SK-N-SH (cell line): Measurements from ENCODE around the gene THSD4.

ENCODE experiments used
- CHD2 ChIP-seq: fragments of 150-350 bp; IDR thresholded peaks from 2 replicates; pipeline ENCODE4 v1.6.1; 2018; ENCODE audit warnings: low read length; ENCODE audit not compliant: partially characterized antibody
- CTCF ChIP-seq: fragments of 200-600 bp; sonication (generic); IDR thresholded peaks from 2 replicates; pipeline ENCODE4 v1.6.1; 2017; ENCODE audit warnings: antibody characterized with exemption, mild to moderate bottlenecking, moderate library complexity
- ELF1 ChIP-seq: IDR thresholded peaks from 2 replicates; pipeline ENCODE4 v1.4.0; 2012
- FOSL2 ChIP-seq: IDR thresholded peaks from 2 replicates; pipeline ENCODE4 v1.4.0; 2012; ENCODE audit warnings: low read depth, mild to moderate bottlenecking, moderate library complexity, borderline replicate concordance
- FOXM1 ChIP-seq: IDR thresholded peaks from 2 replicates; pipeline ENCODE4 v1.4.0; 2012; ENCODE audit warnings: low read depth, mild to moderate bottlenecking
- JUND ChIP-seq: IDR thresholded peaks from 2 replicates; pipeline ENCODE4 v1.4.0; 2012
- MAX ChIP-seq: IDR thresholded peaks from 2 replicates; pipeline ENCODE4 v1.4.0; 2012; ENCODE audit warnings: low read depth
- POLR2AphosphoS5 ChIP-seq: IDR thresholded peaks from 2 replicates; pipeline ENCODE4 v1.6.1; 2012; ENCODE audit warnings: low read depth, low read length
- RCOR1 ChIP-seq: fragments of 150-350 bp; IDR thresholded peaks from 2 replicates; pipeline ENCODE4 v1.6.1; 2017; ENCODE audit warnings: antibody characterized with exemption, low read length
- RFX5 ChIP-seq: IDR thresholded peaks from 2 replicates; pipeline ENCODE4 v1.6.1; 2012; ENCODE audit warnings: mild to moderate bottlenecking, improper control_type of control experiment, low read length
- SIN3A ChIP-seq: IDR thresholded peaks from 2 replicates; pipeline ENCODE4 v1.6.1; 2012; ENCODE audit warnings: low read depth, mild to moderate bottlenecking, low read length, moderate library complexity, borderline replicate concordance
- TAF1 ChIP-seq: IDR thresholded peaks from 2 replicates; pipeline ENCODE4 v1.6.1; 2012; ENCODE audit warnings: low read depth, mild to moderate bottlenecking, low read length, moderate library complexity, borderline replicate concordance
- USF2 ChIP-seq: fragments of 150-350 bp; IDR thresholded peaks from 2 replicates; pipeline ENCODE4 v1.6.1; 2017; ENCODE audit warnings: antibody characterized with exemption, low read length, low read depth, borderline replicate concordance

GRCh38 chr15:71662306-71662705 lies 547.0 kb downstream of the THSD4 start:
- TF ChIP-seq CHD2 (no peak), SIN3A (no peak), RFX5 (no peak), FOXM1 (no peak), CTCF (no peak), MAX (no peak), TAF1 (no peak), USF2 (no peak), RCOR1 (no peak), JUND (no peak), FOSL2 (no peak), ELF1 (no peak), POLR2AphosphoS5 (no peak)
